ENCODE data around the gene PEAK1.

Gene PEAK1

GRCh38 chr15:77228828-77229227 lies 191.1 kb downstream of the PEAK1 start:
- Mint-ChIP-seq H3K4me3 (no peak overlapping the region), H3K9me3 (no peaks in the 10 kb centered on the region), H3K36me3 (ENCODE audit: low read depth) (no peaks in the 10 kb centered on the region), H3K27ac (no peak overlapping the region), H3K4me1 (no peaks in the 10 kb centered on the region), H3K27me3 (ENCODE audit: low read depth, poor library complexity) (no peaks in the 10 kb centered on the region)
- no peak for DNase-seq
- TF ChIP-seq CTCF (IDR thresholded peaks at IDR 0.05) = no peak

GRCh38 chr15:77226652-77227051 lies 193.3 kb downstream of the PEAK1 start:
- H3K9me3 Mint-ChIP-seq = no peaks in the 10 kb centered on the region
- H3K4me1 Mint-ChIP-seq = no peaks in the 10 kb centered on the region
- no peaks in the 10 kb centered on the region for H3K36me3 Mint-ChIP-seq (ENCODE audit: low read depth)
- peak overlapping the region; percentile 30 for H3K27ac Mint-ChIP-seq
- TF ChIP-seq CTCF (IDR thresholded peaks at IDR 0.05) = no peak
- no peak overlapping the region for H3K4me3 Mint-ChIP-seq
- H3K27me3 Mint-ChIP-seq (ENCODE audit: low read depth, poor library complexity) = no peaks in the 10 kb centered on the region
- no peak for DNase-seq

- H3K9me3 Mint-ChIP-seq = no peaks in the 10 kb centered on the region
- no peak overlapping the region for H3K27ac Mint-ChIP-seq
- no peaks in the 10 kb centered on the region for H3K27me3 Mint-ChIP-seq (ENCODE audit: low read depth, poor library complexity)
- no peak overlapping the region for H3K4me3 Mint-ChIP-seq
- no peak for DNase-seq
- no peak for TF ChIP-seq CTCF (IDR thresholded peaks at IDR 0.05)
- H3K36me3 Mint-ChIP-seq (ENCODE audit: low read depth) = no peaks in the 10 kb centered on the region
- no peaks in the 10 kb centered on the region for H3K4me1 Mint-ChIP-seq
Measured at GRCh38 chr15:77225646-77226045, 194.3 kb downstream of the PEAK1 start.

- H3K4me3 Mint-ChIP-seq = no peak overlapping the region
Measured at GRCh38 chr15:77225088-77225487, 194.8 kb downstream of the PEAK1 start.

GRCh38 chr15:77224352-77224751 lies 195.6 kb downstream of the PEAK1 start:
- DNase-seq = no peak
- TF ChIP-seq CTCF (IDR thresholded peaks at IDR 0.05) = no peak
- no peaks in the 10 kb centered on the region for H3K27me3 Mint-ChIP-seq (ENCODE audit: low read depth, poor library complexity)
- no peaks in the 10 kb centered on the region for H3K9me3 Mint-ChIP-seq
- no peaks in the 10 kb centered on the region for H3K4me1 Mint-ChIP-seq
- no peak overlapping the region for H3K27ac Mint-ChIP-seq
- H3K4me3 Mint-ChIP-seq = no peak overlapping the region
- H3K36me3 Mint-ChIP-seq (ENCODE audit: low read depth) = no peaks in the 10 kb centered on the region

More at GRCh38 chr15:77225088-77225487, 194.8 kb downstream of the PEAK1 start:
- TF ChIP-seq CTCF (IDR thresholded peaks at IDR 0.05) = no peak
- no peaks in the 10 kb centered on the region for H3K4me1 Mint-ChIP-seq
- no peaks in the 10 kb centered on the region for H3K9me3 Mint-ChIP-seq
- peak overlapping the region; percentile 18 for H3K27ac Mint-ChIP-seq
- no peaks in the 10 kb centered on the region for H3K27me3 Mint-ChIP-seq (ENCODE audit: low read depth, poor library complexity)
- no peak for DNase-seq
- no peaks in the 10 kb centered on the region for H3K36me3 Mint-ChIP-seq (ENCODE audit: low read depth)

GRCh38 chr15:77221708-77222107 lies 198.2 kb downstream of the PEAK1 start:
- no peak for TF ChIP-seq CTCF (IDR thresholded peaks at IDR 0.05)
- no peak for DNase-seq
- H3K4me3 Mint-ChIP-seq = no peak overlapping the region
- H3K9me3 Mint-ChIP-seq = no peaks in the 10 kb centered on the region
- H3K4me1 Mint-ChIP-seq = no peaks in the 10 kb centered on the region
- H3K27ac Mint-ChIP-seq = no peak overlapping the region
- no peaks in the 10 kb centered on the region for H3K36me3 Mint-ChIP-seq (ENCODE audit: low read depth)
- H3K27me3 Mint-ChIP-seq (ENCODE audit: low read depth, poor library complexity) = no peaks in the 10 kb centered on the region
